B cell (primary cell): Measurements from ENCODE around the gene DDAH2.

Experiments used
- EZH2 ChIP-seq: IDR thresholded peaks from 2 replicates; pipeline ENCODE4 v1.6.1; 2012; ENCODE audit warnings: borderline replicate concordance, low read depth, mild to moderate bottlenecking, moderate library complexity, low read length; ENCODE audit not compliant: insufficient read depth, poor library complexity, severe bottlenecking
- TF ChIP-seq, protein P1 (sequence below): fragments of 200-600 bp; IDR thresholded peaks from one replicate; pipeline ENCODE4 v1.8.0; 2022; ENCODE audit warnings: antibody characterized with exemption, mild to moderate bottlenecking

DNA sequence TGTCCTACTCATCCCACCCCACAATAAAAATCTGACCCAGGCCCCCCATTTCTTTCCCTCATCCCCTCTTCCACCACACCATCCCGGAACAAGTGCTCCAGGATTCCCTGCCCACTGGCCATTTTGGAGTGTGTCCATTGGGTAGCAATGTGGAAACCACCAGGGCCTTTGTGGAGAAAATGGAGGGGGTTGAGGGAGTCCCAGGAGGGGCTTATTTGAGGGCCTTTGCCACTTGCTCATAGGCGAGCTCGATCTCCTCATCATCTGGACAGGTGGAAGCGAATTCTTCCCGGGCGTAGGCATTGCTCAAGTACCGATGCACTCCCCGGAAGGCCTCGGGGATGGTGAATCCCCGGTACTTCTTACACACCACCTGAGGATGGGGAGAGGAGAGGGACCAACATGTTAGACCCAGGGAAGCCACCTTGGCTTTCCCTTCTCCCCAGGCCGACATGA lies 1.6 kb upstream of the DDAH2 start:
- TF ChIP-seq, protein P1, sequence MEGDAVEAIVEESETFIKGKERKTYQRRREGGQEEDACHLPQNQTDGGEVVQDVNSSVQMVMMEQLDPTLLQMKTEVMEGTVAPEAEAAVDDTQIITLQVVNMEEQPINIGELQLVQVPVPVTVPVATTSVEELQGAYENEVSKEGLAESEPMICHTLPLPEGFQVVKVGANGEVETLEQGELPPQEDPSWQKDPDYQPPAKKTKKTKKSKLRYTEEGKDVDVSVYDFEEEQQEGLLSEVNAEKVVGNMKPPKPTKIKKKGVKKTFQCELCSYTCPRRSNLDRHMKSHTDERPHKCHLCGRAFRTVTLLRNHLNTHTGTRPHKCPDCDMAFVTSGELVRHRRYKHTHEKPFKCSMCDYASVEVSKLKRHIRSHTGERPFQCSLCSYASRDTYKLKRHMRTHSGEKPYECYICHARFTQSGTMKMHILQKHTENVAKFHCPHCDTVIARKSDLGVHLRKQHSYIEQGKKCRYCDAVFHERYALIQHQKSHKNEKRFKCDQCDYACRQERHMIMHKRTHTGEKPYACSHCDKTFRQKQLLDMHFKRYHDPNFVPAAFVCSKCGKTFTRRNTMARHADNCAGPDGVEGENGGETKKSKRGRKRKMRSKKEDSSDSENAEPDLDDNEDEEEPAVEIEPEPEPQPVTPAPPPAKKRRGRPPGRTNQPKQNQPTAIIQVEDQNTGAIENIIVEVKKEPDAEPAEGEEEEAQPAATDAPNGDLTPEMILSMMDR: no peak
- TF ChIP-seq EZH2: no peak
